KMS-11 (cell line): ENCODE results near the gene TNPO1.

Experiments used
- H2AFZ ChIP-seq: fragments of 200-600 bp; sonication (generic); 2 replicates; pipeline ENCODE4 v1.6.1; 2016; ENCODE audit warnings: antibody characterized with exemption, mixed run types, low read depth
- H3K27ac ChIP-seq: fragments of 200-600 bp; sonication (generic); 2 replicates; pipeline ENCODE4 v1.6.1; 2016; ENCODE audit warnings: mild to moderate bottlenecking, mixed run types
- H3K27me3 ChIP-seq: fragments of 200-600 bp; sonication (generic); 2 replicates; pipeline ENCODE4 v1.6.1; 2017; ENCODE audit warnings: mild to moderate bottlenecking, low read depth, mixed run types, moderate library complexity; ENCODE audit not compliant: insufficient read depth
- H3K36me3 ChIP-seq: fragments of 200-600 bp; sonication (generic); 2 replicates; pipeline ENCODE4 v1.6.1; 2017; ENCODE audit warnings: mild to moderate bottlenecking, mixed run types; ENCODE audit not compliant: insufficient read depth
- H3K4me1 ChIP-seq: fragments of 200-600 bp; sonication (generic); 2 replicates; pipeline ENCODE4 v1.6.1; 2016; ENCODE audit warnings: mild to moderate bottlenecking, low read depth, mixed run types; ENCODE audit not compliant: poor library complexity, severe bottlenecking
- H3K4me2 ChIP-seq: fragments of 200-600 bp; sonication (generic); 2 replicates; pipeline ENCODE4 v1.7.0; 2016; ENCODE audit warnings: mild to moderate bottlenecking, mixed run types
- H3K4me3 ChIP-seq: fragments of 200-600 bp; sonication (generic); IDR thresholded peaks from 2 replicates; pipeline ENCODE4 v1.6.1; 2017; ENCODE audit warnings: low read depth, low read length, mixed read lengths; ENCODE audit not compliant: insufficient read depth
- H3K79me2 ChIP-seq: fragments of 200-600 bp; sonication (generic); 2 replicates; pipeline ENCODE4 v1.6.1; 2016; ENCODE audit warnings: low read depth, mixed run types; ENCODE audit not compliant: insufficient read depth
- H3K9ac ChIP-seq: fragments of 200-600 bp; sonication (generic); 2 replicates; pipeline ENCODE4 v1.6.1; 2016; ENCODE audit warnings: mild to moderate bottlenecking, mixed run types
- H4K20me1 ChIP-seq: fragments of 200-600 bp; sonication (generic); 2 replicates; pipeline ENCODE4 v1.6.1; 2016; ENCODE audit warnings: mild to moderate bottlenecking, mixed run types; ENCODE audit not compliant: insufficient read depth
- CTCF ChIP-seq: fragments of 200-600 bp; sonication (generic); conservative IDR thresholded peaks from 2 replicates; pipeline ENCODE4 v1.6.1; 2017; ENCODE audit warnings: low read depth, mild to moderate bottlenecking, antibody characterized with exemption, low read length, moderate library complexity, mixed read lengths

Gene TNPO1

GRCh38 chr5:72957337-72957736 is 140.9 kb downstream of the TNPO1 start:
- Histone ChIP-seq H4K20me1 (no peaks in the 10 kb centered on the region), H3K79me2 (peaks cover 11% of the 10 kb centered on the region; the same call in 1 of the 2 replicates), H3K9ac (no peak overlapping the region; the same call in 1 of the 2 replicates), H2AFZ (0 out of 2 replicates have a peak overlapping the region, but pooled peaks have one; percentile 100), H3K27me3 (no peaks in the 10 kb centered on the region; the same call in 1 of the 2 replicates), H3K27ac (no peak overlapping the region), H3K36me3 (no peaks in the 10 kb centered on the region), H3K4me1 (peaks cover 18% of the 10 kb centered on the region), H3K4me3 (no peak overlapping the region), H3K4me2 (peak overlapping the region; percentile 59)
- no peak for TF ChIP-seq CTCF

- Histone ChIP-seq H3K27me3 (no peaks in the 10 kb centered on the region; the same call in 1 of the 2 replicates), H3K4me2 (no peak overlapping the region), H2AFZ (no peak overlapping the region), H4K20me1 (no peaks in the 10 kb centered on the region), H3K4me1 (peaks cover 18% of the 10 kb centered on the region), H3K4me3 (no peak overlapping the region), H3K9ac (no peak overlapping the region), H3K27ac (no peak overlapping the region), H3K36me3 (no peaks in the 10 kb centered on the region), H3K79me2 (peaks cover 11% of the 10 kb centered on the region; the same call in 1 of the 2 replicates)
- no peak for TF ChIP-seq CTCF
Observed at GRCh38 chr5:72959257-72959656, 142.8 kb downstream of the TNPO1 start.
